H9 (cell line): ENCODE data around the gene FYN. TPM values are rescaled to one million over a fixed set of nuclear protein-coding genes. Genes with fewer than 3 reads are reported as not detected.

Experiments used
- DNase-seq: peaks from one replicate; pipeline ENCODE4 v3.0.0-alpha.2; 2017
- H2AFZ ChIP-seq: one replicate; pipeline ENCODE4 v1.6.1; 2013; ENCODE audit warnings: mild to moderate bottlenecking, low read length, control low read depth, moderate library complexity
- H2AK5ac ChIP-seq: 2 replicates; pipeline ENCODE4 v1.6.1; 2013; ENCODE audit warnings: low read length, control low read depth, mixed read lengths; ENCODE audit not compliant: insufficient read length
- H2BK120ac ChIP-seq: one replicate; pipeline ENCODE4 v1.6.1; 2013; ENCODE audit warnings: low read depth, mild to moderate bottlenecking, low read length, control low read depth, inconsistent platforms; ENCODE audit not compliant: poor library complexity, severe bottlenecking
- H2BK12ac ChIP-seq: 2 replicates; pipeline ENCODE4 v1.6.1; 2013; ENCODE audit warnings: low read length, control low read depth, mixed read lengths, low read depth; ENCODE audit not compliant: insufficient read length
- H2BK15ac ChIP-seq: 2 replicates; pipeline ENCODE4 v1.6.1; 2013; ENCODE audit warnings: low read depth, low read length, control low read depth
- H2BK20ac ChIP-seq: one replicate; pipeline ENCODE4 v1.6.1; 2013; ENCODE audit warnings: low read depth, mild to moderate bottlenecking, low read length, control low read depth, inconsistent platforms; ENCODE audit not compliant: poor library complexity, severe bottlenecking
- H2BK5ac ChIP-seq: 2 replicates; pipeline ENCODE4 v1.6.1; 2013; ENCODE audit warnings: low read length, control low read depth, mixed read lengths; ENCODE audit not compliant: insufficient read length
- H3K14ac ChIP-seq: 2 replicates; pipeline ENCODE4 v1.6.1; 2013; ENCODE audit warnings: low read length, control low read depth; ENCODE audit not compliant: insufficient read depth
- H3K18ac ChIP-seq: 2 replicates; pipeline ENCODE4 v1.6.1; 2013; ENCODE audit warnings: low read depth, mild to moderate bottlenecking, mixed read lengths, low read length, control low read depth; ENCODE audit not compliant: insufficient read length
- H3K23ac ChIP-seq: 2 replicates; pipeline ENCODE4 v1.6.1; 2013; ENCODE audit warnings: low read length, control low read depth, mixed read lengths, low read depth; ENCODE audit not compliant: insufficient read length
- H3K23me2 ChIP-seq: 2 replicates; pipeline ENCODE4 v1.6.1; 2013; ENCODE audit warnings: low read depth, mild to moderate bottlenecking, mixed read lengths, low read length, control low read depth; ENCODE audit not compliant: insufficient read length, poor library complexity, severe bottlenecking
- H3K27ac ChIP-seq: 2 replicates; pipeline ENCODE4 v1.5.1; 2013; ENCODE audit warnings: low read length, control low read depth, mixed read lengths, low read depth; ENCODE audit not compliant: insufficient read length
- H3K27me3 ChIP-seq: 2 replicates; pipeline ENCODE4 v1.6.1; 2013; ENCODE audit warnings: low read length, control low read depth, inconsistent platforms; ENCODE audit not compliant: insufficient read depth
- H3K4ac ChIP-seq: 2 replicates; pipeline ENCODE4 v1.6.1; 2013; ENCODE audit warnings: low read depth, mild to moderate bottlenecking, control low read depth, inconsistent platforms, low read length, moderate library complexity
- H3K4me1 ChIP-seq: 2 replicates; pipeline ENCODE4 v1.6.1; 2013; ENCODE audit warnings: low read length, control low read depth, inconsistent platforms; ENCODE audit not compliant: insufficient read depth
- H3K4me2 ChIP-seq: 2 replicates; pipeline ENCODE4 v1.6.1; 2013; ENCODE audit warnings: low read length, control low read depth, mixed read lengths; ENCODE audit not compliant: insufficient read length, insufficient read depth
- H3K56ac ChIP-seq: 2 replicates; pipeline ENCODE4 v1.6.1; 2013; ENCODE audit warnings: low read depth, mild to moderate bottlenecking, mixed read lengths, low read length, control low read depth; ENCODE audit not compliant: insufficient read length
- H3K79me1 ChIP-seq: 2 replicates; pipeline ENCODE4 v1.6.1; 2013; ENCODE audit warnings: low read depth, mild to moderate bottlenecking, moderate library complexity, low read length, control low read depth, inconsistent platforms; ENCODE audit not compliant: insufficient read depth, poor library complexity, severe bottlenecking
- H3K79me2 ChIP-seq: 2 replicates; pipeline ENCODE4 v1.6.1; 2013; ENCODE audit warnings: low read length, control low read depth, inconsistent platforms; ENCODE audit not compliant: insufficient read depth
- H3K9ac ChIP-seq: 2 replicates; pipeline ENCODE4 v1.6.1; 2013; ENCODE audit warnings: low read length, control low read depth, mixed read lengths; ENCODE audit not compliant: insufficient read length; ENCODE audit errors: extremely low read depth
- H3K9me3 ChIP-seq: one replicate; pipeline ENCODE4 v1.6.1; 2013; ENCODE audit warnings: low read depth, low read length, inconsistent platforms; ENCODE audit not compliant: control insufficient read depth
- H3T11ph ChIP-seq: one replicate; pipeline ENCODE4 v1.6.1; 2013; ENCODE audit warnings: mild to moderate bottlenecking, low read length, control low read depth, inconsistent platforms
- H4K20me1 ChIP-seq: one replicate; pipeline ENCODE4 v1.6.1; 2013; ENCODE audit not compliant: control insufficient read depth, insufficient read length, insufficient read depth
- H4K5ac ChIP-seq: 2 replicates; pipeline ENCODE4 v1.6.1; 2013; ENCODE audit warnings: low read depth, mild to moderate bottlenecking, mixed read lengths, low read length, control low read depth; ENCODE audit not compliant: insufficient read length
- H4K8ac ChIP-seq: replicated peaks from 2 replicates; pipeline ENCODE4 v1.6.1; 2013; ENCODE audit warnings: low read length, control low read depth, mixed read lengths, low read depth; ENCODE audit not compliant: insufficient read length
- H4K91ac ChIP-seq: 2 replicates; pipeline ENCODE4 v1.6.1; 2013; ENCODE audit warnings: low read depth, mild to moderate bottlenecking, moderate library complexity, mixed read lengths, low read length, control low read depth; ENCODE audit not compliant: insufficient read length
- H3K27ac Mint-ChIP-seq, 3 experiments: 2 replicates in 2 of 3; 3 replicates in 1 of 3; pipeline ENCODE4 v1.8.0; 2020 to 2021; ENCODE audit warnings: mixed read lengths in 3 of 3, mild to moderate bottlenecking in 1 of 3, moderate library complexity in 1 of 3
- H3K27me3 Mint-ChIP-seq: 2 replicates; pipeline ENCODE4 v1.8.0; 2021; ENCODE audit warnings: low read depth, mild to moderate bottlenecking, moderate library complexity, mixed read lengths
- H3K36me3 Mint-ChIP-seq, 3 experiments: 2 replicates in 2 of 3; 3 replicates in 1 of 3; pipeline ENCODE4 v1.8.0; 2020 to 2021; ENCODE audit warnings: low read depth in 3 of 3, mixed read lengths in 3 of 3; ENCODE audit not compliant: insufficient read depth in 1 of 3
- H3K4me1 Mint-ChIP-seq, 2 experiments: 2 replicates each; pipeline ENCODE4 v1.8.0; 2020; ENCODE audit warnings: mixed read lengths in 2 of 2
- H3K4me3 Mint-ChIP-seq, 2 experiments: 2 replicates in 1 of 2; 3 replicates in 1 of 2; pipeline ENCODE4 v1.8.0; 2020 to 2021; ENCODE audit warnings: mild to moderate bottlenecking in 2 of 2, mixed read lengths in 2 of 2, moderate library complexity in 1 of 2
- H3K9me3 Mint-ChIP-seq, 2 experiments: 2 replicates in 1 of 2; 3 replicates in 1 of 2; pipeline ENCODE4 v1.8.0; 2020; ENCODE audit warnings: mild to moderate bottlenecking in 2 of 2, mixed read lengths in 2 of 2, moderate library complexity in 1 of 2
- WGBS: extraction: QIAGEN DNeasy Blood & Tissue Kit; methylation state at CpG from one replicate; pipeline ENCODE4 v1.1.7; 2013; ENCODE audit warnings: missing lambda C conversion rate, low lambda C conversion rate, mixed read lengths; ENCODE audit not compliant: insufficient read length; ENCODE audit errors: extremely low coverage; 5-methylcytosine and 5-hydroxymethylcytosine counted together
- total RNA-seq: library from RNA; stranded (reverse); gene quantifications from 2 replicates; pipeline ENCODE4 v1.2.1, GENCODE V29; 2021
- TF ChIP-seq, protein P1 (sequence below): fragments of 200-600 bp; sonication (generic); conservative IDR thresholded peaks from 3 replicates; pipeline ENCODE4 v1.8.0; 2021; ENCODE audit warnings: antibody characterized with exemption, mild to moderate bottlenecking

FYN gene
- total RNA-seq, 1 experiment from 2014 or later: 64.8 TPM

DNA sequence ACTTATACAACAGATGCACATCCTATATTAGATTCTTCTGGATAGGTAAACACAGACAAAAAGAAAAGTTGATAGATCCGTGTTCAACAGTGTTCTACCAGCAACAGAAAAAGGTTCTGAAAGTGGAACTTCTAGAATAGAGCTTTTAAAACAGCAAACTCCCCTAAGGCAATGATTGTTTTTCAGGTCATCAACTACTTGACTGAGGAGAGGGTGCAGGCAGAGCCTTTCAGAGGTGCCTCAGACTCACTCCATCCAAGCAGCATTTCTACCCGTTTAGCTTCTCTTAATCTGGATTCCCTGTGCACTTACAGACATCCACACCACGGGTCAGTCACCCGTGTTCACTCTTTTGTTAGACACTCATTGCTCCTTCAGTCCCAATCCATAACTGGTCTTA lies 28.9 kb downstream of the FYN start:
- Histone ChIP-seq H2AK5ac (no peak overlapping the region), H3K79me2 (peaks cover 2% of the 10 kb centered on the region; the same call in 1 of the 2 replicates), H3K56ac (no peak overlapping the region), H2BK15ac (no peak overlapping the region), H3K14ac (no peak overlapping the region), H3K9me3 (no peaks in the 10 kb centered on the region), H3K18ac (no peak overlapping the region), H2BK5ac (no peak overlapping the region), H3K23ac (no peak overlapping the region), H4K5ac (no peak overlapping the region), H3K27me3 (no peaks in the 10 kb centered on the region), H3K4me1 (peaks cover 24% of the 10 kb centered on the region), H3K9ac (no peak overlapping the region), H4K91ac (no peak overlapping the region), H3T11ph (no peak overlapping the region), H3K4ac (no peak overlapping the region), H2BK12ac (peak overlapping the region; percentile 51), H2BK120ac (no peak overlapping the region), H4K20me1 (no peaks in the 10 kb centered on the region), H3K23me2 (no peaks in the 10 kb centered on the region), H3K79me1 (no peaks in the 10 kb centered on the region), H3K27ac (no peak overlapping the region), H2AFZ (no peak overlapping the region), H3K4me2 (no peak overlapping the region), H2BK20ac (no peak overlapping the region), H4K8ac (no peak overlapping the region)
- Mint-ChIP-seq H3K27ac (peak overlapping the region in 1 of 3 experiments; percentile 41; a peak in 5 of 7 replicates), H3K9me3 (no peaks in the 10 kb centered on the region), H3K36me3 (0 out of 7 replicates have a peak, but pooled peaks cover 0 to 3% (median 0%) of the 10 kb centered on the region in 3 experiments), H3K4me1 (peaks cover 44 to 46% of the 10 kb centered on the region in 2 experiments), H3K27me3 (no peaks in the 10 kb centered on the region; the same call in 1 of the 2 replicates), H3K4me3 (no peak overlapping the region)
- TF ChIP-seq, protein P1, sequence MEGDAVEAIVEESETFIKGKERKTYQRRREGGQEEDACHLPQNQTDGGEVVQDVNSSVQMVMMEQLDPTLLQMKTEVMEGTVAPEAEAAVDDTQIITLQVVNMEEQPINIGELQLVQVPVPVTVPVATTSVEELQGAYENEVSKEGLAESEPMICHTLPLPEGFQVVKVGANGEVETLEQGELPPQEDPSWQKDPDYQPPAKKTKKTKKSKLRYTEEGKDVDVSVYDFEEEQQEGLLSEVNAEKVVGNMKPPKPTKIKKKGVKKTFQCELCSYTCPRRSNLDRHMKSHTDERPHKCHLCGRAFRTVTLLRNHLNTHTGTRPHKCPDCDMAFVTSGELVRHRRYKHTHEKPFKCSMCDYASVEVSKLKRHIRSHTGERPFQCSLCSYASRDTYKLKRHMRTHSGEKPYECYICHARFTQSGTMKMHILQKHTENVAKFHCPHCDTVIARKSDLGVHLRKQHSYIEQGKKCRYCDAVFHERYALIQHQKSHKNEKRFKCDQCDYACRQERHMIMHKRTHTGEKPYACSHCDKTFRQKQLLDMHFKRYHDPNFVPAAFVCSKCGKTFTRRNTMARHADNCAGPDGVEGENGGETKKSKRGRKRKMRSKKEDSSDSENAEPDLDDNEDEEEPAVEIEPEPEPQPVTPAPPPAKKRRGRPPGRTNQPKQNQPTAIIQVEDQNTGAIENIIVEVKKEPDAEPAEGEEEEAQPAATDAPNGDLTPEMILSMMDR: no peak
- no peak for DNase-seq
- no CpG with 5 or more reads among the region's 4 CpGs for WGBS
